GM23338 (cell line): ENCODE measurements around the gene CACNA2D4. TPM values are rescaled to one million over a fixed set of nuclear protein-coding genes. Genes with fewer than 3 reads are reported as not detected.

ENCODE experiments used
- ATAC-seq: fragments of 200-7000 bp; cut with Tn5 transposase; 3 replicates; pipeline ENCODE4 v1.9.1; 2020
- DNase-seq: peaks from one replicate; pipeline ENCODE4 v3.0.0-alpha.2; 2015; ENCODE audit warnings: low spot score
- H2AFZ ChIP-seq: fragments of 200-600 bp; sonication (generic); 2 replicates; pipeline ENCODE4 v1.8.0; 2016; ENCODE audit warnings: antibody characterized with exemption, mild to moderate bottlenecking, moderate library complexity
- H3F3A ChIP-seq: fragments of 200-600 bp; sonication (generic); replicated peaks from 2 replicates; pipeline ENCODE4 v1.8.0; 2017; ENCODE audit warnings: antibody characterized with exemption, mixed run types, low read depth
- H3K27ac ChIP-seq: fragments of 200-600 bp; sonication (generic); 2 replicates; pipeline ENCODE4 v1.6.1; 2016; ENCODE audit warnings: low read depth
- H3K27me3 ChIP-seq: fragments of 200-600 bp; sonication (generic); 2 replicates; pipeline ENCODE4 v1.8.0; 2016; ENCODE audit warnings: mild to moderate bottlenecking, mixed run types, moderate library complexity; ENCODE audit not compliant: insufficient read depth
- H3K36me3 ChIP-seq: fragments of 200-600 bp; sonication (generic); 2 replicates; pipeline ENCODE4 v1.8.0; 2016; ENCODE audit warnings: mild to moderate bottlenecking; ENCODE audit not compliant: insufficient read depth
- H3K4me1 ChIP-seq: fragments of 200-600 bp; sonication (generic); 2 replicates; pipeline ENCODE4 v1.8.0; 2016; ENCODE audit warnings: mild to moderate bottlenecking, moderate library complexity; ENCODE audit not compliant: insufficient read depth
- H3K4me2 ChIP-seq: fragments of 200-600 bp; sonication (generic); 2 replicates; pipeline ENCODE4 v1.7.1; 2017; ENCODE audit warnings: mixed run types
- H3K4me3 ChIP-seq: fragments of 200-600 bp; sonication (generic); 2 replicates; pipeline ENCODE4 v1.6.1; 2016; ENCODE audit warnings: mixed run types
- H3K79me2 ChIP-seq: fragments of 200-600 bp; sonication (generic); replicated peaks from 2 replicates; pipeline ENCODE4 v1.8.0; 2017; ENCODE audit warnings: mild to moderate bottlenecking; ENCODE audit not compliant: insufficient read depth
- H3K9me2 ChIP-seq: fragments of 200-600 bp; sonication (generic); 2 replicates; pipeline ENCODE4 v1.8.0; 2017; ENCODE audit not compliant: insufficient read depth
- H4K20me1 ChIP-seq: fragments of 200-600 bp; sonication (generic); replicated peaks from 2 replicates; pipeline ENCODE4 v1.8.0; 2017; ENCODE audit warnings: mild to moderate bottlenecking; ENCODE audit not compliant: insufficient read depth
- H3K27ac Mint-ChIP-seq: 2 replicates; pipeline ENCODE4 v1.8.0; 2020; ENCODE audit warnings: inconsistent platforms, mild to moderate bottlenecking, moderate library complexity, mixed read lengths
- H3K27me3 Mint-ChIP-seq: 3 replicates; pipeline ENCODE4 v1.8.0; 2022; ENCODE audit warnings: low read depth, mild to moderate bottlenecking, moderate library complexity, mixed read lengths, inconsistent platforms; ENCODE audit not compliant: insufficient read depth, poor library complexity
- H3K36me3 Mint-ChIP-seq: 3 replicates; pipeline ENCODE4 v1.8.0; 2021; ENCODE audit warnings: low read depth, mild to moderate bottlenecking, inconsistent platforms, moderate library complexity, mixed read lengths
- H3K4me1 Mint-ChIP-seq: 3 replicates; pipeline ENCODE4 v1.8.0; 2020; ENCODE audit warnings: mild to moderate bottlenecking, inconsistent platforms, mixed read lengths
- H3K4me3 Mint-ChIP-seq: 3 replicates; pipeline ENCODE4 v1.8.0; 2021; ENCODE audit warnings: moderate library complexity, mild to moderate bottlenecking, inconsistent platforms, mixed read lengths
- H3K9me3 Mint-ChIP-seq: 3 replicates; pipeline ENCODE4 v1.8.0; 2020; ENCODE audit warnings: moderate library complexity, mild to moderate bottlenecking, inconsistent platforms, mixed read lengths
- NANOG ChIP-seq: IDR thresholded peaks from 2 replicates; pipeline ENCODE4 v1.6.1; 2016; ENCODE audit warnings: antibody characterized with exemption, borderline replicate concordance
- REST ChIP-seq: IDR thresholded peaks from one replicate; pipeline ENCODE4 v1.6.1; 2018; ENCODE audit warnings: antibody characterized with exemption; ENCODE audit not compliant: unreplicated experiment
- STAT1 ChIP-seq: IDR thresholded peaks from one replicate; pipeline ENCODE4 v1.6.1; 2016; ENCODE audit warnings: antibody characterized with exemption; ENCODE audit not compliant: unreplicated experiment
- ZNF331 ChIP-seq: fragments of 250-450 bp; sonication (Bioruptor Pico); IDR thresholded peaks from 2 replicates; pipeline ENCODE4 v1.5.0; 2020; ENCODE audit warnings: low read depth, mild to moderate bottlenecking, moderate library complexity
- ZNF462 ChIP-seq: fragments of 250-450 bp; sonication (Bioruptor Pico); IDR thresholded peaks from 2 replicates; pipeline ENCODE4 v1.5.0; 2020; ENCODE audit warnings: mild to moderate bottlenecking, moderate library complexity
- polyA plus RNA-seq: library from polyadenylated mRNA; unstranded; fragments of >200 nt; fragmentation: Nextera tagmentation; extraction: Ambion mirVana; gene quantifications from 2 replicates; pipeline ENCODE4 v1.2.1, GENCODE V29; 2016
- total RNA-seq: library from RNA; depleted of rRNA; stranded (reverse); fragments of >200 nt; shearing (Covaris generic); gene quantifications from 2 replicates; pipeline ENCODE4 v1.2.3, GENCODE V29; 2014

The CACNA2D4 gene
- total and polyA plus RNA-seq, 2 experiments from 2014 or later: 0.07 to 0.24 TPM

GRCh38 chr12:1911598-1912575 lies 6.6 kb downstream of the CACNA2D4 start:
- H3K27ac Mint-ChIP-seq: no peak overlapping the region; the same call in 1 of the 2 replicates
- ATAC-seq: no peak

More at GRCh38 chr12:1911598-1912575, 6.6 kb downstream of the CACNA2D4 start:
- Histone ChIP-seq H3K27me3 (no peaks in the 10 kb centered on the region), H3K36me3 (no peaks in the 10 kb centered on the region), H3K4me3 (no peak overlapping the region), H3K4me1 (no peaks in the 10 kb centered on the region), H3K4me2 (no peak overlapping the region), H3K27ac (no peak overlapping the region), H4K20me1 (no peaks in the 10 kb centered on the region), H3F3A (no peaks in the 10 kb centered on the region), H2AFZ (0 out of 2 replicates have a peak overlapping the region, but pooled peaks have one; percentile 23), H3K9me2 (no peaks in the 10 kb centered on the region), H3K79me2 (no peaks in the 10 kb centered on the region)
- TF ChIP-seq NANOG (no peak), STAT1 (no peak), ZNF462 (CRISPR knock-in tag) (no peak), ZNF331 (no peak), REST (no peak)
- Mint-ChIP-seq H3K27me3 (peaks cover 7% of the 10 kb centered on the region), H3K4me3 (no peak overlapping the region), H3K4me1 (peaks cover 2% of the 10 kb centered on the region; the same call in 1 of the 3 replicates), H3K9me3 (peaks cover 3% of the 10 kb centered on the region; the same call in 1 of the 3 replicates), H3K36me3 (no peaks in the 10 kb centered on the region)
- DNase-seq: no peak
